HG03520 (cell line): ENCODE measurements around the gene TNNT3.
"Not testable (repeated sequence)": the region's sequence is repeated elsewhere in the genome, so short reads cannot be mapped to it uniquely, and the experiment has no call there.

ENCODE experiments used
- ATAC-seq: cut with Tn5 transposase; IDR thresholded peaks from one replicate; pipeline ENCODE4 v1.9.1; 2021; ENCODE audit warnings: mild to moderate bottlenecking, moderate library complexity; ENCODE audit not compliant: unreplicated experiment

Gene TNNT3

GRCh38 chr11:1933416-1934334 is 14.2 kb downstream of the TNNT3 start:
- no peak for ATAC-seq

- no peak for ATAC-seq
Observed at GRCh38 chr11:1934335-1935155, 15.0 kb downstream of the TNNT3 start.

- no peak for ATAC-seq
Observed at GRCh38 chr11:1935156-1936071, 15.9 kb downstream of the TNNT3 start.

GRCh38 chr11:1936072-1936780 is 16.7 kb downstream of the TNNT3 start:
- ATAC-seq: no peak

- ATAC-seq: no peak
Observed at GRCh38 chr11:1936781-1937615, 17.5 kb downstream of the TNNT3 start.

GRCh38 chr11:1937616-1938342 is 18.3 kb downstream of the TNNT3 start:
- ATAC-seq: no peak

DNA sequence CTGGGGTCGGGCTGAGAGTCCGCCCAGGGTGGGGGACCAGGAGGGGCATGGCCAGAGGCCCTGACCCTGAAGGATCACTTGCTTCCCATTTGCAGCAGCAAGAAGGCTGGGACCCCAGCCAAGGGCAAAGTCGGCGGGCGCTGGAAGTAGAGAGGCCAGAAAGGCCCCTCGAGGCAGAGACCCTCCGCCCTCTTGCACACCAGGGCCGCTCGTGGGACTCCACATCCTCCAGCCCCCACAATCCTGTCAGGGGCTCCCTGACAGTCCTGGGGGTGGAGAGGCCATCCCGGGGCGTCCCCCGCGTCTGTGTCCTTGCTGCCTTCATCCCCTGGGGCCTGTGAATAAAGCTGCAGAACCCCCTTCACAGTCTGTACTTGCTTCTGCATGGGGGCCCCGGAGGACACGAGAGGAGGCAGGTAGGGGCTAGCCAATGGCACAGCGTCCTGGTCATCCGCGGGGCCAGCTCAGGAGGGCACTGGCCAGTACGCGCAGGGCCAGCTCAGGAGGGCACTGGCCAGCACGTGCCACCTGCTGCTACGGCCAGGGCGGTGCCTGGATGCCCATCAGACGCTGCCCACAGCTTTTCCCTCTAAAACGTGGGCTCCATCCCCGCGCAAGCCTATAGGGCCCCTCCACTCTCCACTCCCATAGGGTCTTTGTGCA is 19.0 kb downstream of the TNNT3 start:
- ATAC-seq: no peak

DNA sequence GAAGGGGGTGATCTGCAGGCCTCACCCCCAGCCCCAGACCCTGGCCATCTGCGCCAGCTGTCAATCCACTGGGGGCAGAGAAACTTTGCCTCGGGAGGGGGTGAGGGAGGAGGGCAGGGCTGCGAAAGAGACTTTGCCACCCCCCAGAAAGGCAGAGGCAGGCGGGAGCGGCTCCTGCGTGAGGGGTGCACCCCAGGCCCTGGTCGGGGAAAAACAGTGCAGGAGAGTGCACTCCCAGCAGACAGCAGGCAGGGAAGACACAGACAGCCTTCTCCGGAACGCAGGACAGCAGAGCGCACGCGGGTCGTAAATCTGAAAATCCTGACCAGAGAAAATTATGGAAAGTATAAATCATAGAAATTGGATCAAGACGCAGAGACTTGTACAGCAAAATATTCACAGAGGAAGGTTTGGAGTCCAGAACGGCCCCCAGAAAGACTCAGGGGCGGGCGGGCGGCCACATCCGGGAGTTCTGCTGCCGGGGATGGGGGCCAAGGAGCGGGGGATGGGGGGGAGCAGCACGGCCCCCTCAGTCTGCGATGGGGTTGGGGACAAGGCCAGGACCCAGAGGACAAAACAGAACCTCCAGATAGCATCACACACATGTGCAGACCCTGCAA is 19.6 kb downstream of the TNNT3 start:
- no peak for ATAC-seq

- not testable (repeated sequence) for ATAC-seq
Observed at GRCh38 chr11:1939788-1940187, 20.3 kb downstream of the TNNT3 start.

DNA sequence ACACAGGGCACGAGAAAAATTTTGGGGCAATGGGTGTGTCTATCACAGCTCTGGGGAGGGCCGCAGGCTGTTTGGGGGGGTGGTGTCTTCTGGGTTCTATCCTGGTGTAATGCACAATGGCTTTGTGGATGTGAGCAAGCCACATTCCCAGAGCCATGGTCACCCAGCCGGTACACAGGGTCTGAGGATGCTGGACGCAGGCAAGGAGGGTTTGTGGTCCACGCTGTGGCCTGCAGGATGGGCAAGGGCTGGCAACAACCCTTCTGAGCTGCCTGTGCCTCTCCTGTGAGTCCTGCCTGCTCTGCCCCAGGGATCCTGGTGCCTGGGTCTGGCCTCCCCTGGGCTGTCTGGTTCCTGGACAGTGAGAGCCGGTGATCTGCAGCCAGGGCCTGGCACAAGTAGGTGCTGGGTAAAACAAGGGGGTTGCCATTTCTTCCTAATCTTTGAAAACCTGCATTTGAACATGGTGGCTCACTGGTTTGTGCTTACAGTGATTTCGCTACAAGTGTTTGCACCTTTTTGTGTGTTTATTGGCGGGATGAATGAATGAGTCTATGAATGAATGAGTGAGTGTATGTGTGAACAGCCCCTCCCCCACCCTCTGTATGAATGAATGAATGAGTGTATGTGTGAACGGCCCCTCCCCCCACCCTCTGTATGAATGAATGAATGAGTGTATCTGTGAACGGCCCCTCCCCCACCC is 23.2 kb downstream of the TNNT3 start:
- ATAC-seq: no peak

DNA sequence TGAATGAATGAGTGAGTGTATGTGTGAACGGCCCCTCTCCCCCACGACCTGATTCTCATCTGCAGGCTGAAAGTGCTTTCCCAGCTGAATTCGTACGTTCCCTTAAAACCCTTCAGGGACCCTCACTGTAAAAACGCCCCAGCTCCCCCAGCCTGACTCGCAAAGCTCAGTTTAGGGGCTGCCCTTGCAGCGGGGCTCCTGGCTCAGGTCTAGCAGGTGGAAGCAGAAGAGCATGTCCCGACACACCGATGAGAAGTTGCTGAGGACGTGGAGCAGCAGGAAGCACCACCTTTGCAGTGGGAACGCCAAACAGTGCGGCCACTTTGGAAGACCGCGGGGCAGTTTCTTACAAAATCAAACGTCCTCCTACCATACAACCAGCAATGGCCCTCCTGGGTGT is 24.1 kb downstream of the TNNT3 start:
- ATAC-seq: no peak

DNA sequence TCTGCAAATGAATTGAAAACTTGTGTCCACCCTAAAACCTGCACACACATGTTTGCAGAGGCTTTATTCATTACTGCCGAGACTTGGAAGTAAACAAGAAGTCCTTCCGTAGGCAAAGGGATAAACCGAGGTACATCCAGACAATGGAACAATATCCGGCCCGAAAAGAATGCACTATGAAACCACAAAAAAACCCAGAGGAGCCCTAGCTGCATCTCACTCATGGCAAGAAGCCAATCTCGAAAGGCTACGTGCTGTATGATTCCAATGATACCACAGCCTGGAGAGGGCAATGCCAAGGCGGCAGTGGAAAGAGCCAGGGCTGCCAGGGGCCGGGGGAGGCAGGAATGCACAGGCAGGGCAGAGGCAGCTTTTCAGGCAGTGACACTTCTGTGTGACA is 24.5 kb downstream of the TNNT3 start:
- ATAC-seq: no peak

- ATAC-seq: peak; percentile 43
Observed at GRCh38 chr11:1946812-1947484, 27.4 kb downstream of the TNNT3 start, which contains the start of gene MRPL23. Gene MRPL23, plus strand, starts transcription at chr11:1947332. Its CDS starts 31 bp downstream, at chr11:1947363.

DNA sequence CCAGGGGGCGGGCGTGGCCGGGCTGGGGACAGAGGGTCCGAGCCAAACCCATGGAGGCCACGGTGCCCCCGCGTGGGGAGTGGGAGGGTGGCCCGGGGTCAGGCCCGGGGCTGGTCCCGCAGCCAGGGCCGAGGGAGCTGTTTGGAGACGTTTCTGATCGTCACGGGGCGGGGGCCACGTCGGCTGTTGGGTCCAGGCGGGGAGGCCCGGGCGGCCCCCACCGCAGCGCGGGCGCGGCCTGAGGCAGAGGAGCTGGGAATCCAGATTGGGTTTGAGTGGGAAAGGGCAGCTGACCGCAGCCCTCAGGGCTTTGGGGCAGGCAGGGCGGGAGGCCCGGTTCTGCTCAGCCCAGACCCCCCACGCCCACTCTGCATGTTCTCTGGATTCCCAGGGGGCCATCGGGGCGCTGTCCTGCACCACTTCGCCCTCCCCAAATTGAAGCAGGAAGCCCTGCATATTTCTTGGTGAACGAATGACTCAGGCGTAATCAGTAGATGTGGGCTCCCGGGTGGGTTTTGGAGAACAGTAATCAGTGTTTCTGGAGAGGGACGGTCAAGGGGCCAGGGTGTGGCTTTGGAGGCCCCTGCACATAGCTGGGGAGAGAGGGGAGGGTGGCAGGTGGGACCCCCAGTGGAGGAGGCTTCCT is 28.2 kb downstream of the TNNT3 start:
- peak; percentile 14 for ATAC-seq

- no peak for ATAC-seq
Observed at GRCh38 chr11:1948389-1948788, 28.9 kb downstream of the TNNT3 start.

DNA sequence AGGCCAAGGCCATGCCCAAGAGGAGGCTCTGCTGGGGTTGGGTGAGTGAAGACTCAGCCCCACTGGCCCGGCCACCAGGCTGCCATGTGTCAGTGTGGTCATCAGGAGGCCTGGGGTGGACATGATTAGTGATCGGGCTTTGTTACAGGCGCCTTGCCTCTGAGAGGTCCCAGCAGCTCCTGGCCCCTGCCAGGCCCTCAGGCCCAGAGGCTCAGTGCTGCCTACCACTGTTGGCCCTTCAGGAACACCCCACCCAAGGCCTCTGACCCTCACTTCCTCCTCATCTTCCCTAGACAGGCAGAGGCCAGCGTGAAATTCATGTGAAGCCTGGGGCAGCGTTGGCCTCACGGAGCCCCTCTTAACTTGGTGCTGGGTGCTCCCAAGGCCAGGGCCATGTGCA is 29.8 kb downstream of the TNNT3 start:
- no peak for ATAC-seq
